GM23248 (cell line): ENCODE results near the gene PRKAR2A.
"Not testable (repeated sequence)": the region's sequence is repeated elsewhere in the genome, so short reads cannot be mapped to it uniquely, and the experiment has no call there.

Experiments
- EZH2 ChIP-seq: fragments of 200-600 bp; sonication (generic); IDR thresholded peaks from 2 replicates; pipeline ENCODE4 v1.6.1; 2018; ENCODE audit warnings: antibody characterized with exemption, mild to moderate bottlenecking; ENCODE audit not compliant: insufficient read depth, poor library complexity, severe bottlenecking
- EZH2phosphoT487 ChIP-seq: fragments of 200-600 bp; sonication (generic); IDR thresholded peaks from 2 replicates; pipeline ENCODE4 v1.6.1; 2018; ENCODE audit warnings: antibody characterized with exemption, moderate library complexity, mild to moderate bottlenecking, low read depth; ENCODE audit not compliant: insufficient read depth

DNA sequence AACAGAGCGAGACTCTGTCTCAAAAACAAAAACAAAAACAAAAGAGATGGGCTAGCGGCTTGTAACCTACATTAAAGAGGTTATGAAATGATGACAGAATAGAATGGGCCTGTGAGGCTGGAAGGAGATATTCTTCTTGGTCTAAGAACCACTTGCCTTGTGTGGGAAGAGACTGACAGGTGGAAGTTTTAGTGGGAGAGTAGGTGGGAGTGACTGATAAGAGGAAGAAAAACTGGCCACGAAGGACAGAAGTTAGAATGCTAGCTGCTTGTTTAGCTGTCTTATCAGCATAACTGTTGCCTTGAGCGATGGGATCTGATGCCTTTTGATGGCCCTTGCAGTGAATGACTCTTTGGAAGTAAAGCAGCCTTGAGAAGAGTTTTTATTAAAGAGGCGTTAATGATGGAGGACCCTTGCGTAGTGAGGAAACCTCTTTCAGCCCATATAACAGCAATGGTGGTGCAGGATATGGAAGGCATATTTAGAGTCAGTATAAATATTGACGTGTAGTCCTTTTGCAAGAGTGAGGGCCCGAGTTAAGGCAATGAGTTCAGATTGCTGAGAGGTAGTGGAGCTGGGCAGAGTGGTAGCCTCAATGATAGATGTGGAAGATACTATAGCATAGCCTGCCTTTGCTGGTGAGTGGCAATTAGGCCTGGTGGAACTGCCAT lies 122.4 kb downstream of the PRKAR2A start:
- TF ChIP-seq EZH2phosphoT487, EZH2: not testable (repeated sequence)
